Measurements from ENCODE around the gene FOXP4. TPM values are rescaled to one million over a fixed set of nuclear protein-coding genes. Genes with fewer than 3 reads are reported as not detected.

FOXP4 gene
- polyA plus RNA-seq, 2 of the 4 experiments (the other 2 are of a cell fraction), result 2.6 to 14.2 TPM

GRCh38 chr6:41589223-41589622, 43.0 kb downstream of the FOXP4 start:
- Histone ChIP-seq H3K4me1 (peaks cover 14% of the 10 kb centered on the region; the same call in 2 of the 3 replicates), H3K9me3 (no peaks in the 10 kb centered on the region), H3K4me3 (no peak overlapping the region), H3K27ac (no peak overlapping the region), H3K4me2 (no peak overlapping the region)
- FAIRE-seq (no peak), DNase-seq (ENCODE audit: low read depth in 1 of 2, low spot score in 1 of 2) (no peak), ATAC-seq (no peak)
- whole genome bisulfite sequencing (ENCODE audit: missing lambda C conversion rate), result 100% methylated on average over 1 of the region's 4 CpGs
- TF ChIP-seq POLR2AphosphoS2 (conservative IDR thresholded peaks at IDR 0.05; ENCODE audit: low read length) (no peak), EHMT2 (IDR thresholded peaks at IDR 0.05; ENCODE audit: low read depth) (no peak), KDM1A (IDR thresholded peaks at IDR 0.05; ENCODE audit: low read depth) (no peak), GATA3 (IDR thresholded peaks at IDR 0.05; ENCODE audit: borderline replicate concordance) (no peak), FOXS1 (CRISPR knock-in tag; IDR thresholded peaks at IDR 0.05) (no peak), ZNF302 (CRISPR knock-in tag; IDR thresholded peaks at IDR 0.05) (no peak), HOXB5 (CRISPR knock-in tag; IDR thresholded peaks at IDR 0.05) (no peak), FOSL2 (IDR thresholded peaks at IDR 0.05) (no peak), FOSL2 (CRISPR knock-in tag; IDR thresholded peaks at IDR 0.05) (no peak), NFE2L2 (conservative IDR thresholded peaks at IDR 0.05; ENCODE audit: low read length) (no peak), TFCP2L1 (CRISPR knock-in tag; IDR thresholded peaks at IDR 0.05) (no peak), POLR2A (IDR thresholded peaks at IDR 0.05; ENCODE audit: low read length) (no peak), RNF2 (IDR thresholded peaks at IDR 0.05; ENCODE audit: borderline replicate concordance, low read depth) (no peak)
- ChIA-PET CTCF (interaction anchor here (1.1 to 17.1 kb wide), 7 partner anchors 8 to 222 kb away, joined by 3 to 181 read pairs (median 11); no protein-coding TSS in a partner anchor), POLR2A (no interaction called here)

- Histone ChIP-seq H3K4me1 (peaks cover 7% of the 10 kb centered on the region; the same call in 2 of the 3 replicates), H3K27ac (no peak overlapping the region), H3K4me2 (no peak overlapping the region), H3K4me3 (no peak overlapping the region), H3K9me3 (no peaks in the 10 kb centered on the region)
- no peak for ATAC-seq
- POLR2A ChIA-PET, result no interaction called here
- TF ChIP-seq CEBPB (IDR thresholded peaks at IDR 0.05), result no peak
- no peak for TF ChIP-seq FOSL2 (IDR thresholded peaks at IDR 0.05)
- TF ChIP-seq FOSL2 (CRISPR knock-in tag; IDR thresholded peaks at IDR 0.05), result no peak
- TF ChIP-seq NR3C1 (IDR thresholded peaks at IDR 0.05), result no peak
- TF ChIP-seq HMGXB4 (CRISPR knock-in tag; IDR thresholded peaks at IDR 0.05; ENCODE audit: borderline replicate concordance), result no peak
- TF ChIP-seq CTCF (IDR thresholded peaks at IDR 0.05), result no peak
- no peak for TF ChIP-seq NPAS2 (CRISPR knock-in tag; IDR thresholded peaks at IDR 0.05; ENCODE audit: borderline replicate concordance)
- no peak for TF ChIP-seq POLR2A (IDR thresholded peaks at IDR 0.05; ENCODE audit: low read length)
- TF ChIP-seq MYC (IDR thresholded peaks at IDR 0.05; ENCODE audit: borderline replicate concordance, low read length), result no peak
- no peak for TF ChIP-seq MAZ (IDR thresholded peaks at IDR 0.05; ENCODE audit: borderline replicate concordance, low read depth, low read length)
- no peak for TF ChIP-seq ZFP36 (IDR thresholded peaks at IDR 0.05; ENCODE audit: borderline replicate concordance, partially characterized antibody)
- no peak for TF ChIP-seq TP53 (CRISPR knock-in tag; IDR thresholded peaks at IDR 0.05)
- no peak for TF ChIP-seq ELK1 (IDR thresholded peaks at IDR 0.05; ENCODE audit: low read depth, low read length)
- no peak for TF ChIP-seq ZC3H11A (IDR thresholded peaks at IDR 0.05)
- TF ChIP-seq CHD4 (IDR thresholded peaks at IDR 0.05; ENCODE audit: borderline replicate concordance), result no peak
- TF ChIP-seq RAD21 (conservative IDR thresholded peaks at IDR 0.05 in 1 of 2, IDR thresholded peaks at IDR 0.05 in 1 of 2), result no peak
- TF ChIP-seq TFCP2L1 (CRISPR knock-in tag; IDR thresholded peaks at IDR 0.05), result no peak
- TF ChIP-seq ZSCAN20 (CRISPR knock-in tag; IDR thresholded peaks at IDR 0.05), result no peak
- FAIRE-seq, result no peak
- DNase-seq (ENCODE audit: low read depth in 1 of 2, low spot score in 1 of 2), result no peak
- CTCF ChIA-PET, result interaction anchor here (1.1 to 17.1 kb wide), 12 partner anchors 9 to 222 kb away, joined by 3 to 181 read pairs (median 10); no protein-coding TSS in a partner anchor
- WGBS (ENCODE audit: missing lambda C conversion rate), result 94% methylated on average over 23 of the region's 39 CpGs
Observed at GRCh38 chr6:41589636-41590622, 43.7 kb downstream of the FOXP4 start.

Data from A549 (cell line).